MCF 10A (cell line): ENCODE data around the gene RSPH3. TPM values are rescaled to one million over a fixed set of nuclear protein-coding genes. Genes with fewer than 3 reads are reported as not detected.
"Not testable (repeated sequence)": the region's sequence is repeated elsewhere in the genome, so short reads cannot be mapped to it uniquely, and the experiment has no call there.

ENCODE experiments used
- BruUV-seq: library from RNA; stranded (reverse); fragments of 400-500 nt; replicated peaks from 2 replicates; lab custom pipeline; 2021; lab: Mats Ljungman, UMichigan
- CTCF ChIA-PET: fragments of 300-600 bp; sonication (Branson Sonifier 250); formaldehyde crosslinking; extraction: SDS; loops from one replicate; lab custom pipeline; 2021; ENCODE audit warnings: antibody characterized with exemption, inconsistent platforms; lab: Yijun Ruan, JAX
- POLR2A ChIA-PET: fragments of 300-600, 350-650 bp; sonication (Branson Sonifier 250); formaldehyde crosslinking; extraction: SDS; loops from one replicate; lab custom pipeline; 2020; ENCODE audit warnings: antibody characterized with exemption, inconsistent platforms; lab: Yijun Ruan, JAX
- DNase-seq: peaks from one replicate; pipeline ENCODE4 v3.0.0-alpha.2; 2018; ENCODE audit not compliant: unreplicated experiment
- H3K27ac Mint-ChIP-seq: one replicate; pipeline ENCODE4 v1.8.0; 2022; ENCODE audit warnings: mild to moderate bottlenecking, low read depth, mixed read lengths; ENCODE audit not compliant: unreplicated experiment
- H3K27me3 Mint-ChIP-seq: one replicate; pipeline ENCODE4 v1.8.0; 2022; ENCODE audit warnings: mixed read lengths; ENCODE audit not compliant: insufficient read depth, unreplicated experiment
- H3K36me3 Mint-ChIP-seq: one replicate; pipeline ENCODE4 v1.8.0; 2022; ENCODE audit warnings: mild to moderate bottlenecking, moderate library complexity, mixed read lengths; ENCODE audit not compliant: insufficient read depth, unreplicated experiment
- H3K4me1 Mint-ChIP-seq: one replicate; pipeline ENCODE4 v1.8.0; 2022; ENCODE audit warnings: mixed read lengths; ENCODE audit not compliant: insufficient read depth, unreplicated experiment
- H3K4me3 Mint-ChIP-seq: one replicate; pipeline ENCODE4 v1.8.0; 2022; ENCODE audit warnings: mild to moderate bottlenecking, moderate library complexity, mixed read lengths; ENCODE audit not compliant: unreplicated experiment
- H3K9me3 Mint-ChIP-seq: one replicate; pipeline ENCODE4 v1.8.0; 2022; ENCODE audit warnings: mixed read lengths; ENCODE audit not compliant: unreplicated experiment
- intact Hi-C: fragments of 100-400 bp; cut with micrococcal nuclease; formaldehyde crosslinking; loops from 2 replicates; pipeline ENCODE4 v1.14.1; 2022
- total RNA-seq: library from RNA; stranded (reverse); gene quantifications from 2 replicates; pipeline ENCODE4 v1.2.3, GENCODE V29; 2022
- TF ChIP-seq, protein P1 (sequence below): fragments of 200-600 bp; IDR thresholded peaks from one replicate; pipeline ENCODE4 v1.8.0; 2022; ENCODE audit warnings: antibody characterized with exemption, mild to moderate bottlenecking; ENCODE audit not compliant: unreplicated experiment

RSPH3 gene
- total RNA-seq, 1 experiment from 2014 or later, result 13.1 TPM

GRCh38 chr6:159035891-159036290 lies 35.9 kb upstream of the RSPH3 start:
- CTCF ChIA-PET, result interaction anchor here (0.7 to 10.0 kb wide), 4 partner anchors 27 to 100 kb away, joined by 3 to 128 read pairs (median 3); no protein-coding TSS in a partner anchor
- BruUV-seq, result no TSS peak

DNA sequence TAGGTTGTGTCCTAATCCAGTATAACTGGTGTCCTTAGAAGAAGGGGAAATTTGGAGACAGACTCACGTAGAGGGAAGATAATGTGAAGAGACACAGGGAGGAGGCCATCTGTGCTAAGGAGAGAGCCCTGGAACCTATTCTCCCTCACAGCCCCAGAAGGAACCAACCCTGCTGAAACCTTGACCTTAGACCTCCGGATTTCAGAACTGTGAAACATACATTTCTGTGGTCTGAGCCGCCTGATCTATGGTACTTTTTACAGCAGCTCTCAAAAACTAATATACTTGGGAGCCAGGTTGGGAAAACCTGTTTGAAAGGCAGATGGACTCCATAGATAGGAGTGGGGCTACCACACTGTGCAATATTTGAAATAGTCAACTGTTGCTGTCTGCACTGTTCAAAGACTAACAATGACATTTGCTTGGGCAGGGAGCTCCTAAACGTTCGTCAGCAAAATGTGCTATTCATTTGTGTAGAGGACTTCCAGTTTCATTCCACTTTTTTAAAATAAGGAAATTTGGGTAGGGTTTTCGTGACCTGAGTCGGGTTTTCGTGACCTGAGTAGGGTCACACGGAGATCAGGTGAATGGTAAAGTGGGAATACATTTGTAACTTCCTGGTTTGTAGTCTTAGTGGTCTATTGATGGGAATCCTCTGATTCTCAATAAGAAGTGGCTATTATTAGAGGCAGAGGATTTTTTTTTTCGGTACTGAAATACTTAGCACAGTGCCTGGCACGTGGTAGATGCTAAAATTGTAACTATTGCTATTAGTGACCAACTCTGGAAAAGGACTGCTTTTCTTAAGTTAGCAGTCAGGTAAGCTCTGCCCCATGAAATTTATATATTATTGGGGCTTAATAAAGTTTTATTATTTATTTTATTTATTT lies 33.4 kb upstream of the RSPH3 start:
- no peaks in the 10 kb centered on the region for H3K36me3 Mint-ChIP-seq
- H3K4me3 Mint-ChIP-seq, result no peak overlapping the region
- intact Hi-C loops, result no loop called here
- POLR2A ChIA-PET, result interaction anchor here (0.9 kb wide), 1 partner anchor 74 kb away, joined by 3 read pairs; no protein-coding TSS in a partner anchor
- CTCF ChIA-PET, result interaction anchor here (0.6 to 1.5 kb wide), 4 partner anchors 24 to 101 kb away, joined by 3 to 5 read pairs (median 4); no protein-coding TSS in a partner anchor
- DNase-seq, result no peak
- TF ChIP-seq, protein P1, sequence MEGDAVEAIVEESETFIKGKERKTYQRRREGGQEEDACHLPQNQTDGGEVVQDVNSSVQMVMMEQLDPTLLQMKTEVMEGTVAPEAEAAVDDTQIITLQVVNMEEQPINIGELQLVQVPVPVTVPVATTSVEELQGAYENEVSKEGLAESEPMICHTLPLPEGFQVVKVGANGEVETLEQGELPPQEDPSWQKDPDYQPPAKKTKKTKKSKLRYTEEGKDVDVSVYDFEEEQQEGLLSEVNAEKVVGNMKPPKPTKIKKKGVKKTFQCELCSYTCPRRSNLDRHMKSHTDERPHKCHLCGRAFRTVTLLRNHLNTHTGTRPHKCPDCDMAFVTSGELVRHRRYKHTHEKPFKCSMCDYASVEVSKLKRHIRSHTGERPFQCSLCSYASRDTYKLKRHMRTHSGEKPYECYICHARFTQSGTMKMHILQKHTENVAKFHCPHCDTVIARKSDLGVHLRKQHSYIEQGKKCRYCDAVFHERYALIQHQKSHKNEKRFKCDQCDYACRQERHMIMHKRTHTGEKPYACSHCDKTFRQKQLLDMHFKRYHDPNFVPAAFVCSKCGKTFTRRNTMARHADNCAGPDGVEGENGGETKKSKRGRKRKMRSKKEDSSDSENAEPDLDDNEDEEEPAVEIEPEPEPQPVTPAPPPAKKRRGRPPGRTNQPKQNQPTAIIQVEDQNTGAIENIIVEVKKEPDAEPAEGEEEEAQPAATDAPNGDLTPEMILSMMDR, result no peak
- no peaks in the 10 kb centered on the region for H3K4me1 Mint-ChIP-seq
- no peaks in the 10 kb centered on the region for H3K27me3 Mint-ChIP-seq
- no TSS peak for BruUV-seq
- H3K9me3 Mint-ChIP-seq, result no peaks in the 10 kb centered on the region
- H3K27ac Mint-ChIP-seq, result no peak overlapping the region

More at GRCh38 chr6:159035891-159036290, 35.9 kb upstream of the RSPH3 start:
- POLR2A ChIA-PET, result no interaction called here
- TF ChIP-seq, protein P1, result no peak
- Mint-ChIP-seq H3K36me3 (no peaks in the 10 kb centered on the region), H3K4me3 (no peak overlapping the region), H3K9me3 (no peaks in the 10 kb centered on the region), H3K4me1 (peaks cover 14% of the 10 kb centered on the region), H3K27ac (no peak overlapping the region), H3K27me3 (no peaks in the 10 kb centered on the region)
- no peak for DNase-seq
- intact Hi-C loops, result no loop called here

GRCh38 chr6:159031846-159032245 lies 31.8 kb upstream of the RSPH3 start:
- H3K4me3 Mint-ChIP-seq, result no peak overlapping the region
- no peaks in the 10 kb centered on the region for H3K9me3 Mint-ChIP-seq
- no peak for DNase-seq
- no peaks in the 10 kb centered on the region for H3K36me3 Mint-ChIP-seq
- intact Hi-C loops, result no loop called here
- ChIA-PET POLR2A (no interaction called here), CTCF (interaction anchor here (0.6 to 0.9 kb wide), 4 partner anchors 26 to 623 kb away, joined by 3 to 4 read pairs (median 4); no protein-coding TSS in a partner anchor)
- no peaks in the 10 kb centered on the region for H3K27me3 Mint-ChIP-seq
- no TSS peak for BruUV-seq
- TF ChIP-seq, protein P1, result no peak
- no peaks in the 10 kb centered on the region for H3K4me1 Mint-ChIP-seq
- H3K27ac Mint-ChIP-seq, result no peak overlapping the region

- no peak for DNase-seq
- H3K4me1 Mint-ChIP-seq, result no peaks in the 10 kb centered on the region
- no peak overlapping the region for H3K4me3 Mint-ChIP-seq
- POLR2A ChIA-PET, result interaction anchor here (1.1 kb wide), 1 partner anchor 42 kb away, joined by 4 read pairs; no protein-coding TSS in a partner anchor
- intact Hi-C loops, result no loop called here
- TF ChIP-seq, protein P1, result no peak
- H3K36me3 Mint-ChIP-seq, result no peaks in the 10 kb centered on the region
- CTCF ChIA-PET, result interaction anchor here (0.7 to 1.0 kb wide), 3 partner anchors 12 to 104 kb away, joined by 3 to 4 read pairs (median 3); no protein-coding TSS in a partner anchor
- H3K9me3 Mint-ChIP-seq, result peaks cover 8% of the 10 kb centered on the region
- no TSS peak for BruUV-seq
- no peak overlapping the region for H3K27ac Mint-ChIP-seq
- no peaks in the 10 kb centered on the region for H3K27me3 Mint-ChIP-seq
Observed at GRCh38 chr6:159030168-159030567, 30.2 kb upstream of the RSPH3 start.

GRCh38 chr6:159025224-159025623 lies 25.2 kb upstream of the RSPH3 start:
- DNase-seq, POLR2A ChIA-PET, CTCF ChIA-PET, H3K27me3 Mint-ChIP-seq, H3K9me3 Mint-ChIP-seq, H3K36me3 Mint-ChIP-seq, H3K4me3 Mint-ChIP-seq, BruUV-seq, H3K4me1 Mint-ChIP-seq, H3K27ac Mint-ChIP-seq, intact Hi-C loops: not testable (repeated sequence)
